ENCODE data around the gene MYO1E.
"Not testable (repeated sequence)": the region's sequence is repeated elsewhere in the genome, so short reads cannot be mapped to it uniquely, and the experiment has no call there.

The MYO1E gene

GRCh38 chr15:59157840-59158700, 214.6 kb downstream of the MYO1E start:
- no peak for FAIRE-seq

DNA sequence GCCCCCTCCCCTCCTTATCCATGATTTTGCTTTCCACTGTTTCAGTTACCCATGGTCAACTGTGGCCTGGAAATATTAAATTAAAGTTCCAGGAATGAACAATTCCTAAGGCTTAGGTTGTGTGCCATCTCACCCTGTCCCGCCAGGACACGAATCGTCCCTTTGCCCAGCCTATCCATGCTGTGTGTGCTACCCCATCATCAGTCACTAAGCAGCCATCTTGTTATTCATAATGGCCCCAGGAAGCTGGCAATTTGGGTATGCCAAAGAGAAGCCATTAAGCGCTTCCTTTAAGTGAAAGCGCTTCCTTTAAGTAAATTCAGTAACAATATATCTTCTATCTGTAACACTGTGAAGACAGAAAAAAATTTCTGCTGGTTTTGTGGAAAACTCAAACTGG, 215.3 kb downstream of the MYO1E start:
- FAIRE-seq: no peak

GRCh38 chr15:59155431-59155830, 217.2 kb downstream of the MYO1E start:
- no peak for FAIRE-seq

- FAIRE-seq: no peak
Observed at GRCh38 chr15:59154243-59154642, 218.4 kb downstream of the MYO1E start.

- FAIRE-seq: no peak
Observed at GRCh38 chr15:59153466-59153865, 219.2 kb downstream of the MYO1E start.

- FAIRE-seq: no peak
Observed at GRCh38 chr15:59152694-59153450, 219.8 kb downstream of the MYO1E start.

- no peak for FAIRE-seq
Observed at GRCh38 chr15:59150185-59150584, 222.5 kb downstream of the MYO1E start.

- FAIRE-seq: no peak
Observed at GRCh38 chr15:59148153-59148833, 224.4 kb downstream of the MYO1E start.

DNA sequence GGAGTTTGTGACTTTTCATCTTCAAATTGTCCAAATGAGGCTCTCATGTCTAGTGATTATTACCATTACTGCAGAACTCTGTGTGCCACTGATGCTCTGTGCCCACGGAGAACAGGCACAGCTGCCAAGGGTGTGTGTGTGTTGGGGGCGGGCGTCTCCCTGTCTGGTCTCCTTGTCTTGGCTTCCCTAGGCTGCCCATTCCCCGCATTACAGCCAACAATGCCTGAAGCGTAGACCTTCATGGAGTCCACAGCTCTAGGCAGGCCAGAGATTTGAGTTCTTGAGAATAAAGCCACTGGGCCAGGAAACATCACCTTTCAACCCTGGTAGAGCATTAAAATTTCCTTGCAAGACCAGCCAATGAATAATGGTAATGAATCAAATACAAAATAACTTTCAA, 225.0 kb downstream of the MYO1E start:
- FAIRE-seq: no peak

- FAIRE-seq: not testable (repeated sequence)
Observed at GRCh38 chr15:59144594-59144993, 228.1 kb downstream of the MYO1E start.

DNA sequence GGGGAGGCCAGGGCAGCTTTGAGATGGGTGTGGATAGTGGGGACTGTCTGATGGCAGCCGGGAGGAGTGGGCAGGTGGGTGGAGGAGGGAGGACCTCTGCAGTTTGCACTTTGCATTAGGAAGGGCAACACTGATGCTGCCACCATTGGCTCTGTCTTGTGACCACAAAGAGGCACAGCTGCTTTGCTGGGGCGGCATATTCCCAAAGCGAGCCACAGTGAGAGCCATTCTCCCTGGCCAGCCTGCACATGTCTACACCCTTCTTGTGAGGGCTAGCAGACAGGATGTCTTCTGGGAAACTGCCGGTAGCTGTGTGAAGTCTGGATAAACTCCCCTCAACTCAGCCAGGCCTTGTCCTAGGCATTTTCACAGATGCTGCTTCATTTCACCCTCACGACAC, 229.4 kb downstream of the MYO1E start:
- FAIRE-seq: no peak

DNA sequence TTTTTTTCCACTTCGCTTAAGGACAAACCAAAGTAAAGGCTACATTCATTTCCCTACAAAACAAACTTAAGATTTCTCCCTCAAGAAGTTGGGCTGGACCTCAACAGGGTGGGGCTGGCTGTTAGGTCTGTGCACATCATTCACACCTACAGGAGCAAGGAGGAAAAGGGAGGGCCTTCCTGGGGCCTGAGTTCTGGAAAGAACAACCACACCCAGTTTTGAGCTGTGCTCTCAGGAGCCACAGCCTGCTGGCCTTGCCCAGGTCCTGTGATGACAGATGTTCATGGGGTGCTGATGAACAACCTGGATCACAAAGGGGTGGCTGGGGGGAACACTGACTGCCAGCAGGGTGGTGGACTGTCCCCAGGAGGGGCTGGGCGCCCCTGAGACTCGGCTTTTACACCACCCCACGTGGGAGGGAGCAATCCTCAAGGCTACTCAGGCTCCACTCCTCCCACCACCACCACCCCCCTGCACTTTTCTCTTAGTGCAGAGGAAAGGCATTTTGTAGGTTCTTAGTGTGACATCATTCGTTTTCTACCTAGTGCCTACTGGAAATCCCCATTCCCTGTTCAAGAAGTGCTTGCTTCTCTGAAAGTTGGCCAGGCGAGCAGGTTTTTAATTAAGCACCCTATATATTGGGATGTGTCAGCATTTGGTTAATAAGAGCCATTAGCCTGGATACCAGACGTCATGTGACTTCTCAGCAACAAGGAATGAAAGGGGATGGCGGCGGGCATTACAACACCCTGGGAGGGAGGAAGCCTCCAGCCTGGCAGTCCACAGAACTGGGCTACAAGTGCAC, 232.0 kb downstream of the MYO1E start:
- no peak for FAIRE-seq

DNA sequence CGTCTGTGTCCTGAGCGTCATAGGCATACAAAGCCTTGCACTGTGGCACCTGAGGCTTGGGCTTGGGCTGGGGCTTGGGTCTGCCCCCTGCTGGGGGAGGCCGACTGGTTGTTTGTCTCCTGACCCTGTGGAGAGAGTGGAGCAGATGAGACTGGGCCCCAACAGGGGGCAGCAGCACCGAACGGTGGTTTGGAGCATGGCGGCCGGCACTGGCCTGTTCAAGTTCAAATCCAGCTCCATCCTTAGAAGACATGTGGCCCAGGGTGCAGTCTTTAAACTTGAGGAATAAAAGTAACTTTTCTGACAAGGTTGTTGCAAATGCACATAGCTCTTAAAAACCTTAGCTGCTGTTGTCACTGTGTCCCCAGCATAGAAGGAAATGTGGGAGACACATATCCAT, 234.4 kb downstream of the MYO1E start:
- FAIRE-seq: no peak

GRCh38 chr15:59137566-59137965, 235.1 kb downstream of the MYO1E start:
- FAIRE-seq: no peak

- FAIRE-seq: no peak
Observed at GRCh38 chr15:59133929-59134427, 238.7 kb downstream of the MYO1E start.

DNA sequence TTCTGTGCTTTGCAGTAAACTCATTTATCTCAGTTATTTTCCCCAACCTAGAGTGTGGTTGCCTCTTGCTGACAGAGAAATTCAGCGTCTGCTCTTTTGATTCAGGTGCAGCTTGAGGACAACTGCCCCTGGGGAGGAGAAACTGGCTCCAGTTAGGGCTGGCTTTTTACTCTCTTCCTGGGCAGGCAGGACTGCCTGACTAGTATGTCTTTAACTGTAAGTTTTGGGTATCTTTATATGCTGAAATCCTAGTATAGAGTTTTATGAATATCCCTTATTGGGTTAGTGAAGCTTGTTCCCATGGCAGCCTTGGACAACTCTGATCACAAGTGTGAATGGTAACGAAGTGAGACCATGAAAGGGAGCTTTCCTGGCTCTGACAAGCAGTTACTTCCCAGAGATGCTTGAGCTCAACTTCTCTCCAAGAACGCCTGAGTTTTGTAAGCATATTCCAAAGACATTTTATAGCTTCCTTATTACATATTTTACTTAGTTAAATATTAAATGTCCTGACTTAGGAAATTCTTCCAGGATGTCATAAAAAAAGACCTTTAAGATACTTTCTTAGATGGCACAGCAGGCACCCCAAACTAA, 240.6 kb downstream of the MYO1E start:
- FAIRE-seq: no peak

DNA sequence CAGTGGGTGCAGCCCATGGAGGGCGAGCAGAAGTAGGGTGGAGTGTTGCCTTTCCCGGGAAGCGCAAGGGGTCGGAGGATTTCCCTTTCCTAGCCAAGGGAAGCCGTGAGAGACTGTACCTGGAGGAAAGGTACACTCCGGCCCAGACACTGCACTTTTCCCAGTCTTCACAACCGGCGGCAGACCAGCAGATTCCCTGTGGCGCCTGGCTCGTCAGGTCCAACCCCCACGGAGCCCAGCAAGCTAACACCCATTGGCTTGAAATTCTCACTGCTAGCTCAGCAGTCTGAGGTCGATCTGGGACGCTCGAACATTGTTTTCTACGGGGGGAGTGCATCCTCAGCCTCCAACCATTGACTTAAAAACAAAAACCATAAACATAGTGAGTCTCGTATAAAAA, 241.2 kb downstream of the MYO1E start:
- no peak for FAIRE-seq

- not testable (repeated sequence) for FAIRE-seq
Observed at GRCh38 chr15:59127255-59127654, 245.4 kb downstream of the MYO1E start.

- not testable (repeated sequence) for FAIRE-seq
Observed at GRCh38 chr15:59125683-59126082, 247.0 kb downstream of the MYO1E start.

DNA sequence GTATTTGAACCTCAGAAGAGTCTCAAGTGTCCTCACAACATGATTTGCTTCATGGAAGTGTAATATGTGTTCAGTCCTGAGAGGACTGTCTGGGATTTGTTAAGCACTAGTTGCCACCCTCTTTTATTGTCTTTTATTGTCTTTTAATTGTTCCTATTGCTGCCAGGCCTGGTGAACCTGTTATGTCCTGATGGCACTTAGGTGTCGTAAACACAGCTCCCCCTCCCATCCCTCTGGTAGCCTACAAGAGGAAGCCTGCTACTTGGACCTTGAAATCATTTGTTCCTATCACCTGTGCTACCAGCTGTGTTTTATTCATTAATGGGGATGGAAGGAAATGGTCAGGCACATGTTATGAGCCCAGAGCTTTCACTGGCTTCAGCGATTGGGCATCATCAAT, 248.4 kb downstream of the MYO1E start:
- no peak for FAIRE-seq

DNA sequence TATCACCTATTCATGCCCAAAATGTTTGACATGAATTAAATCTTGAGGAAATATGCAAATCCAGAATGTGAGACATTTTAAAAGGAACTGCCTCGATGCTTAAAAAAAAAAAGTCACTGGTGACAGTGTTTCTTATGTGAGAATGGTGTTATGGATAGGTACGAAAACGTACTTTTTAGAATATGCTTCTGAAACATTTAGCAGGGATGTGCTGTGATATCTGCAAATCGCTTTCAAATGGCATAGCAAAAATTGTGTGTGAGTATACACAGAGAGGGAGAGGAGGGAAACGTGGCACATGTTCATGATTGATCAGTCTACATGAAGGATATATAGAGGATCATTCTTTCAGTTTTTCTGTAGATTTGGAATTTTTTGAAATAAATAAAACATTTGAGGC, 251.7 kb downstream of the MYO1E start:
- no peak for FAIRE-seq

DNA sequence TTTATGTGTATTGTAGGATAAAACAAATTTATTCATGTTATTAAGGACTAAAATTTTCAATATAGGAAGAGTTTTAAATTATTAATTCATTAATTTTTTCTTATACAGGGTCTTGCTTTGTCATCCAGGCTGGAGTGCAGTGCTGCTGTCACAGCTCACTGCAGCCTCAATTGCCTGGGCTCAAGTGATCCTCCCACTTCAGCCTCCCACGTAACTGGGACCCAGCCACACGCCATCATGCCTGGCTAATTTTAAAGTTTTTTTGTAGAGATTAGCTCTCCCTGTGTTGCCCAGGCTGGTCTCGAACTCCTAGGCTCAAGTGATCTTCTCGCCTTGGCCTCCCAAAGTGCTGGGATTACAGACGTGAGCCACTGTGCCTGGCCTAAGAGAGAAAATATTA, 253.0 kb downstream of the MYO1E start:
- FAIRE-seq: no peak
